ENCODE data around the gene TMEM37. TPM values are rescaled to one million over a fixed set of nuclear protein-coding genes. Genes with fewer than 3 reads are reported as not detected.

The TMEM37 gene
- polyA plus RNA-seq, 1 experiment: 0.63 TPM

GRCh38 chr2:119461811-119462210, 30.2 kb downstream of the TMEM37 start:
- POLR2A ChIA-PET: no interaction called here
- TF ChIP-seq CTCF (IDR thresholded peaks at IDR 0.05; ENCODE audit: insufficient read depth, low read depth, low read length): no peak

GRCh38 chr2:119462574-119462973, 30.9 kb downstream of the TMEM37 start:
- no peaks in the 10 kb centered on the region; the same call in 1 of the 2 replicates for H3K27me3 ChIP-seq (ENCODE audit: control insufficient read depth, insufficient read depth, low read length)
- POLR2A ChIA-PET: no interaction called here
- no peak for DNase-seq (ENCODE audit: low read depth)
- no peak for TF ChIP-seq CTCF (IDR thresholded peaks at IDR 0.05; ENCODE audit: insufficient read depth, low read depth, low read length)
- CTCF ChIA-PET: interaction anchor here (4.0 kb wide), 1 partner anchor 13 kb away, joined by 23 read pairs; no protein-coding TSS in a partner anchor
- no peak overlapping the region for H3K4me3 ChIP-seq (ENCODE audit: low read depth, low read length)
- no peaks in the 10 kb centered on the region for H3K36me3 ChIP-seq (ENCODE audit: control insufficient read depth, insufficient read depth, low read length)

More at GRCh38 chr2:119461811-119462210, 30.2 kb downstream of the TMEM37 start:
- CTCF ChIA-PET: interaction anchor here (0.6 to 4.0 kb wide), 3 partner anchors 11 to 26 kb away, joined by 3 to 23 read pairs (median 3); no protein-coding TSS in a partner anchor
- no peak for DNase-seq (ENCODE audit: low read depth)
- Histone ChIP-seq H3K36me3 (ENCODE audit: control insufficient read depth, insufficient read depth, low read length) (no peaks in the 10 kb centered on the region), H3K4me3 (ENCODE audit: low read depth, low read length) (no peak overlapping the region), H3K27me3 (ENCODE audit: control insufficient read depth, insufficient read depth, low read length) (no peaks in the 10 kb centered on the region; the same call in 1 of the 2 replicates)

- H3K36me3 ChIP-seq (ENCODE audit: control insufficient read depth, insufficient read depth, low read length): no peaks in the 10 kb centered on the region
- no peak overlapping the region for H3K4me3 ChIP-seq (ENCODE audit: low read depth, low read length)
- DNase-seq (ENCODE audit: low read depth): no peak
- ChIA-PET CTCF (interaction anchor here (1.1 to 4.0 kb wide), 2 partner anchors 13 to 59 kb away, joined by 3 to 23 read pairs; no protein-coding TSS in a partner anchor), POLR2A (no interaction called here)
- no peaks in the 10 kb centered on the region; the same call in 1 of the 2 replicates for H3K27me3 ChIP-seq (ENCODE audit: control insufficient read depth, insufficient read depth, low read length)
- no peak for TF ChIP-seq CTCF (IDR thresholded peaks at IDR 0.05; ENCODE audit: insufficient read depth, low read depth, low read length)
Observed at GRCh38 chr2:119463136-119463535, 31.5 kb downstream of the TMEM37 start.

GRCh38 chr2:119463990-119464389, 32.3 kb downstream of the TMEM37 start:
- Histone ChIP-seq H3K4me3 (ENCODE audit: low read depth, low read length) (no peak overlapping the region), H3K27me3 (ENCODE audit: control insufficient read depth, insufficient read depth, low read length) (no peaks in the 10 kb centered on the region; the same call in 1 of the 2 replicates), H3K36me3 (ENCODE audit: control insufficient read depth, insufficient read depth, low read length) (no peaks in the 10 kb centered on the region)
- POLR2A ChIA-PET: no interaction called here
- DNase-seq (ENCODE audit: low read depth): no peak
- CTCF ChIA-PET: interaction anchor here (1.1 to 1.4 kb wide), 2 partner anchors 12 to 60 kb away, joined by 3 to 7 read pairs; no protein-coding TSS in a partner anchor
- TF ChIP-seq CTCF (IDR thresholded peaks at IDR 0.05; ENCODE audit: insufficient read depth, low read depth, low read length): no peak

- no peaks in the 10 kb centered on the region for H3K36me3 ChIP-seq (ENCODE audit: control insufficient read depth, insufficient read depth, low read length)
- POLR2A ChIA-PET: no interaction called here
- CTCF ChIA-PET: interaction anchor here (1.2 to 1.4 kb wide), 2 partner anchors 11 to 57 kb away, joined by 3 to 7 read pairs; no protein-coding TSS in a partner anchor
- H3K4me3 ChIP-seq (ENCODE audit: low read depth, low read length): no peak overlapping the region
- H3K27me3 ChIP-seq (ENCODE audit: control insufficient read depth, insufficient read depth, low read length): no peaks in the 10 kb centered on the region; the same call in 1 of the 2 replicates
- TF ChIP-seq CTCF (IDR thresholded peaks at IDR 0.05; ENCODE audit: insufficient read depth, low read depth, low read length): no peak
- DNase-seq (ENCODE audit: low read depth): no peak
Observed at GRCh38 chr2:119464981-119465380, 33.3 kb downstream of the TMEM37 start.

Data from BJ (cell line).